CD4-positive, alpha-beta T cell treated with Interleukin-12 subunit alpha and Interleukin-12 subunit beta, for 1 hour (primary cell): Measurements from ENCODE around the gene TRAPPC2L.

Experiments used
- DNase-seq: peaks from one replicate; pipeline ENCODE4 v3.0.0-alpha.2; 2020

Gene TRAPPC2L

GRCh38 chr16:88839745-88840599 lies 17.0 kb upstream of the TRAPPC2L start:
- DNase-seq = no peak

GRCh38 chr16:88840600-88841215 lies 16.2 kb upstream of the TRAPPC2L start:
- no peak for DNase-seq

- no peak for DNase-seq
These were observed 15.2 kb upstream of the TRAPPC2L start for GRCh38 chr16:88841521-88842307.

- no peak for DNase-seq
These were observed 14.6 kb upstream of the TRAPPC2L start for GRCh38 chr16:88842308-88842756.

- no peak for DNase-seq
These were observed 14.1 kb upstream of the TRAPPC2L start for GRCh38 chr16:88842806-88843205.

GRCh38 chr16:88843256-88843655 lies 13.7 kb upstream of the TRAPPC2L start:
- DNase-seq = no peak

- DNase-seq = no peak
These were observed 12.4 kb upstream of the TRAPPC2L start for GRCh38 chr16:88844419-88845036.

- DNase-seq = no peak
These were observed 10.8 kb upstream of the TRAPPC2L start for GRCh38 chr16:88846088-88846487.

- DNase-seq = no peak
These were observed 9.3 kb upstream of the TRAPPC2L start for GRCh38 chr16:88847654-88848053.

- no peak for DNase-seq
These were observed 8.4 kb upstream of the TRAPPC2L start for GRCh38 chr16:88848557-88848956.

GRCh38 chr16:88850531-88851199 lies 6.3 kb upstream of the TRAPPC2L start:
- no peak for DNase-seq

- DNase-seq = no peak
These were observed 5.3 kb upstream of the TRAPPC2L start for GRCh38 chr16:88851616-88852015.

- no peak for DNase-seq
These were observed 3.5 kb upstream of the TRAPPC2L start for GRCh38 chr16:88853325-88853941.

- DNase-seq = peak; percentile 38
These were observed 2.4 kb upstream of the TRAPPC2L start for GRCh38 chr16:88854306-88855111.

GRCh38 chr16:88855176-88855575 lies 1.8 kb upstream of the TRAPPC2L start:
- no peak for DNase-seq

GRCh38 chr16:88855736-88856121 lies 1.2 kb upstream of the TRAPPC2L start:
- DNase-seq = no peak

- no peak for DNase-seq
These were observed 652 bp upstream of the TRAPPC2L start for GRCh38 chr16:88856122-88856827.

- DNase-seq = peak; percentile 77
These were observed 907 bp downstream of the TRAPPC2L start for GRCh38 chr16:88857728-88858339.

GRCh38 chr16:88859381-88860091 lies 2.6 kb downstream of the TRAPPC2L start:
- DNase-seq = no peak
